ENCODE measurements around the gene RNF121. TPM values are rescaled to one million over a fixed set of nuclear protein-coding genes. Genes with fewer than 3 reads are reported as not detected.
"Not testable (repeated sequence)": the region's sequence is repeated elsewhere in the genome, so short reads cannot be mapped to it uniquely, and the experiment has no call there.

The RNF121 gene
- total RNA-seq, 6 donors from 2014 or later: 16.0 to 112 (median 28.3) TPM

GRCh38 chr11:71908218-71908617, 20.6 kb upstream of the RNF121 start:
- Histone ChIP-seq H3K27ac (no peak overlapping the region), H3K27me3 (no peaks in the 10 kb centered on the region), H3K36me3 (peaks cover 0 to 33% (median 4%) of the 10 kb centered on the region in 4 donors), H3K9me3 (no peaks in the 10 kb centered on the region), H3K4me1 (no peaks in the 10 kb centered on the region), H3K4me3 (no peak overlapping the region)
- no peak for ATAC-seq (ENCODE audit: low FRiP score in 2 of 2)
- DNase-seq: no peak
- TF ChIP-seq POLR2AphosphoS5 (IDR thresholded peaks at IDR 0.05) (no peak), CTCF (IDR thresholded peaks at IDR 0.05) (no peak), POLR2A (IDR thresholded peaks at IDR 0.05) (no peak), EP300 (IDR thresholded peaks at IDR 0.05) (no peak)
- WGBS, 2 donors: 91 to 94% methylated on average over 9 of the region's 9 CpGs

- H3K9me3 ChIP-seq; H3K4me1 ChIP-seq; H3K4me3 ChIP-seq; H3K27me3 ChIP-seq; DNase-seq; H3K27ac ChIP-seq; ATAC-seq (ENCODE audit: low FRiP score in 2 of 2): not testable (repeated sequence)
- whole genome bisulfite sequencing, 2 donors: 90 to 94% methylated on average over 5 of the region's 5 CpGs
- peaks cover 4 to 47% (median 22%) of the 10 kb centered on the region in 4 donors for H3K36me3 ChIP-seq
Observed at GRCh38 chr11:71910775-71911174, 18.1 kb upstream of the RNF121 start.

GRCh38 chr11:71911321-71911985, 17.4 kb upstream of the RNF121 start:
- ATAC-seq (ENCODE audit: low FRiP score in 2 of 2); H3K4me1 ChIP-seq; H3K27me3 ChIP-seq; H3K4me3 ChIP-seq; H3K27ac ChIP-seq; H3K9me3 ChIP-seq; DNase-seq: not testable (repeated sequence)
- 81 to 86% methylated on average over 9 to 10 of the region's 10 CpGs for WGBS, 2 donors
- H3K36me3 ChIP-seq: peaks cover 4 to 52% (median 25%) of the 10 kb centered on the region in 4 donors

GRCh38 chr11:71911986-71912340, 16.9 kb upstream of the RNF121 start:
- peaks cover 4 to 57% (median 25%) of the 10 kb centered on the region in 4 donors for H3K36me3 ChIP-seq
- H3K9me3 ChIP-seq; H3K27me3 ChIP-seq; H3K27ac ChIP-seq; H3K4me3 ChIP-seq; ATAC-seq (ENCODE audit: low FRiP score in 2 of 2); DNase-seq; H3K4me1 ChIP-seq: not testable (repeated sequence)
- WGBS, 2 donors: 90 to 91% methylated on average over 9 to 10 of the region's 10 CpGs

DNA sequence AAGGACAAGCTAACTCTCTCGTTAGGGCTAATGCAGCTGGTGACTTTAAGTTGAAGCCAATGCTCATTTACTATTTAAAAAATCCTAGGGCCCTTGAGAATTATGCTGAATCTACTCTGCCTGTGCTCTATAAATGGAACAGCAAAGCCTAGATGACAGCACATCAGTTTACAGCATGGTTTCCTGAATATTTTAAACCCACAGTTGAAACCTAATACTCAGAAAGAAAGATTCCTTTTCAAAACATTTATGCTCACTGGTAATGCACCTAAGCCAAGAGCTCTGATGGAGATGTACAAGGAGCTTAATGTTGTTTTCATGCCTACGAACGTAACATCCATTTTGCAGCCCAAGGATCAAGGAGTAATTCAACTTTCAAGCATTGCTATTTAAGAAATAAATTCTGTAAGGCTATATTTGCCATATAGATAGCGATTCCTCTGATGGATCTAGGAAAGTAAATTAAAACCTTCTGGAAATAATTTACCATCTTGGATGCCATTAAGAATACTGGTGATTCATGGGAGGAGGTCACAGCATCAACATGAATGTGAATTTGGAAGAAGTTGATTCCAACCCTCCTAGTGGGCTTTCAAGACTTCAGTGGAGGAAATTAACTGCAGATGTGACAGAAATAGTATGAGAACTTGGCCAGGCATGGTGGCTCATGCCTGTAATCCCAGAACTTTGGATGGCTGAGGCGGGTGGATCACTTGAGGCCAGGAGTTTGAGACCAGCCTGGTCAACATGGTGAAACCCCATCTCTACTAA, 14.9 kb upstream of the RNF121 start:
- Histone ChIP-seq H3K27me3 (no peaks in the 10 kb centered on the region), H3K9me3 (no peaks in the 10 kb centered on the region), H3K36me3 (peaks cover 4 to 72% (median 28%) of the 10 kb centered on the region in 4 donors), H3K4me3 (no peak overlapping the region), H3K27ac (no peak overlapping the region), H3K4me1 (no peaks in the 10 kb centered on the region)
- no peak for DNase-seq
- TF ChIP-seq EP300 (IDR thresholded peaks at IDR 0.05): no peak
- no peak for TF ChIP-seq CTCF (IDR thresholded peaks at IDR 0.05)
- no peak for TF ChIP-seq POLR2AphosphoS5 (IDR thresholded peaks at IDR 0.05)
- no peak for TF ChIP-seq POLR2A (IDR thresholded peaks at IDR 0.05)
- ATAC-seq (ENCODE audit: low FRiP score in 2 of 2): no peak
- 96% methylated on average over 5 of the region's 5 CpGs for WGBS, 2 donors

- H3K27ac ChIP-seq: no peak overlapping the region
- no peaks in the 10 kb centered on the region for H3K27me3 ChIP-seq
- no peaks in the 10 kb centered on the region for H3K9me3 ChIP-seq
- DNase-seq: no peak
- WGBS, 2 donors: 94 to 95% methylated on average over 7 of the region's 7 CpGs
- TF ChIP-seq POLR2A (IDR thresholded peaks at IDR 0.05) (no peak), EP300 (IDR thresholded peaks at IDR 0.05) (no peak), CTCF (IDR thresholded peaks at IDR 0.05) (no peak), POLR2AphosphoS5 (IDR thresholded peaks at IDR 0.05) (no peak)
- H3K4me1 ChIP-seq: no peaks in the 10 kb centered on the region
- no peak overlapping the region for H3K4me3 ChIP-seq
- H3K36me3 ChIP-seq: peaks cover 4 to 72% (median 28%) of the 10 kb centered on the region in 4 donors
- ATAC-seq (ENCODE audit: low FRiP score in 2 of 2): no peak
Observed at GRCh38 chr11:71914617-71915189, 14.1 kb upstream of the RNF121 start.

Measured in upper lobe of left lung (tissue), 6 donors.